WTC11 (cell line): ENCODE results near the gene SULT1C3.

ENCODE experiments used
- NFYB ChIP-seq: sonication (generic); formaldehyde crosslinking; conservative IDR thresholded peaks from 2 replicates; pipeline ENCODE4 v1.8.0; 2022; ENCODE audit warnings: low read depth, missing genetic modification reagents
- PREB ChIP-seq: sonication (generic); formaldehyde crosslinking; IDR thresholded peaks from 2 replicates; pipeline ENCODE4 v1.8.1; 2022; ENCODE audit warnings: mild to moderate bottlenecking, missing genetic modification reagents, moderate library complexity, borderline replicate concordance
- TCF7 ChIP-seq: sonication (generic); formaldehyde crosslinking; IDR thresholded peaks from 2 replicates; pipeline ENCODE4 v1.8.0; 2022; ENCODE audit warnings: mild to moderate bottlenecking, low read depth, missing genetic modification reagents, moderate library complexity
- TF ChIP-seq, protein P1 (sequence below): fragments of 200-600 bp; IDR thresholded peaks from 2 replicates; pipeline ENCODE4 v1.8.0; 2022; ENCODE audit warnings: antibody characterized with exemption

- TF ChIP-seq, protein P1, sequence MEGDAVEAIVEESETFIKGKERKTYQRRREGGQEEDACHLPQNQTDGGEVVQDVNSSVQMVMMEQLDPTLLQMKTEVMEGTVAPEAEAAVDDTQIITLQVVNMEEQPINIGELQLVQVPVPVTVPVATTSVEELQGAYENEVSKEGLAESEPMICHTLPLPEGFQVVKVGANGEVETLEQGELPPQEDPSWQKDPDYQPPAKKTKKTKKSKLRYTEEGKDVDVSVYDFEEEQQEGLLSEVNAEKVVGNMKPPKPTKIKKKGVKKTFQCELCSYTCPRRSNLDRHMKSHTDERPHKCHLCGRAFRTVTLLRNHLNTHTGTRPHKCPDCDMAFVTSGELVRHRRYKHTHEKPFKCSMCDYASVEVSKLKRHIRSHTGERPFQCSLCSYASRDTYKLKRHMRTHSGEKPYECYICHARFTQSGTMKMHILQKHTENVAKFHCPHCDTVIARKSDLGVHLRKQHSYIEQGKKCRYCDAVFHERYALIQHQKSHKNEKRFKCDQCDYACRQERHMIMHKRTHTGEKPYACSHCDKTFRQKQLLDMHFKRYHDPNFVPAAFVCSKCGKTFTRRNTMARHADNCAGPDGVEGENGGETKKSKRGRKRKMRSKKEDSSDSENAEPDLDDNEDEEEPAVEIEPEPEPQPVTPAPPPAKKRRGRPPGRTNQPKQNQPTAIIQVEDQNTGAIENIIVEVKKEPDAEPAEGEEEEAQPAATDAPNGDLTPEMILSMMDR: no peak
- TF ChIP-seq PREB (CRISPR knock-in tag) (no peak), NFYB (CRISPR knock-in tag) (no peak), TCF7 (no peak)
These were observed 45.2 kb upstream of the SULT1C3 start for GRCh38 chr2:108194409-108195132.
